GM18508 (cell line): Measurements from ENCODE around the gene CDV3.

ENCODE experiments used
- ATAC-seq: cut with Tn5 transposase; IDR thresholded peaks from one replicate; pipeline ENCODE4 v1.9.1; 2021; ENCODE audit warnings: moderate number of reproducible peaks; ENCODE audit not compliant: insufficient read depth, unreplicated experiment

CDV3 gene

GRCh38 chr3:133563816-133564215 lies 9.7 kb upstream of the CDV3 start:
- no peak for ATAC-seq

GRCh38 chr3:133568294-133569014 lies 5.0 kb upstream of the CDV3 start:
- ATAC-seq = no peak

- no peak for ATAC-seq
These were observed 3.1 kb upstream of the CDV3 start for GRCh38 chr3:133570139-133570936.

DNA sequence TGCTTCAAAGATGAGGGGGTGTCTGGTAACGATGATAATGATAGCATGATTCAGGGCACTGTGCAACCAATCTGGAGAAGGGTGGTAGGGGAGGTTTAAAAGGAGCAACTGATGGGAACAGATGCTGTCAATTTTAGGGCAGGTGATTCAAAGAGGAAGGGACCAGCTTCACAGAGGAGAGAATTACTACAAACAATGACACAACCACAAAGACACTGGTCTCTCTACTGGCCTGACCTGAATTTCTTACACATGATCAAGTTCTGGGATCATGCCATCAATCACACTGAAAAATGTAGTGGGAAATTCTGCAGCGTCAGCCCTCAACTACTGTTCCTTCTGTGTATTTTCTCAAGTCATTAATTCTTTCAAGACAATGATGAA lies 2.6 kb upstream of the CDV3 start:
- no peak for ATAC-seq

- ATAC-seq = no peak
These were observed 1.1 kb upstream of the CDV3 start for GRCh38 chr3:133572158-133573053.

DNA sequence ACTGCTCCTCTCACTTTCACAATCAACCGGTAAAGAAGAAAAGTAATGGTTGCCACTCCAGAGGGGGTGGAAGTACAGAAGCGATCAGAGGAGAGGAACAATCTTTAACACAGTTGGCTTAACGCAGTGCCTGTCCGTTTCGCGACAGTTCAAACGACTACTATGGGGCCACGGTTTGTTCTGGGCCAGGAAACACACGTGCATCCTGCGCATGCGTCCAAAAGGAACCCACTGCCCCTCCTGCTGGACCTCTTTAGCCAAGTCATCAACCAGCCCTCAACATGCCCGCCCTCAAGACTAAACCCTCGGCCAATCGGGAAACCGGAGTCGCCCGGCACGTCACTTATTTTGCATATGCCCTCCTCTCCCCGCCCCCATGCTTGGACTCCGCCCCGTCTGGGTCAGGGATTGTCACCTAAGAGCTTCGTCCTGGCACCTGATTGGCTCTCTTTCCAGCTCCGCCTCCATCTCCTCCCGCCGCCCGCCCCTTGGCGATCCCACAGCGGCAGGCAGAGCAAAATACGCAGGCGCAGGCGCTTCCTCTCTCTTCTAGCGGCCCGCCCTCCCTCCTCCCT lies 345 bp upstream of the CDV3 start:
- ATAC-seq = peak; percentile 60

- peak; percentile 21 for ATAC-seq
These were observed 885 bp downstream of the CDV3 start for GRCh38 chr3:133574260-133574881.

DNA sequence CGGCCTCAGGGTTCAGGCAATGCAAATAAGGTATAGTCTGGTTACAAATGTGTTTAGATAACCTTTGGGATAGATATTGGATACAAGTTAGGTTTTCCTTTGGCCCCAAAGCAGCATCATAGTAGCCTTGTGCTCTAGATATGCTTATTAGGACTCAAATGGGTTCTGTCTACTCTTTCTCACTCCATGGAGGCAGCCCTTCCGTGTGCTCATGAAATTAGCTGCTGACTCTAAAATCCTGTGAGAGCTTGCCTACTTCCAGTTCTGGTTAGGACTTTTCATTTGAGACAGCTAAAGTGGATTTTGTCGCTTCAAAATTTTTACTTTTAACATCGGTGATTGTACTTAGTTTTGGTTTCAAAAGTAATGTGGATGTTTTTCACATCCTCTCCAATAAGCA lies 1.6 kb downstream of the CDV3 start:
- no peak for ATAC-seq

DNA sequence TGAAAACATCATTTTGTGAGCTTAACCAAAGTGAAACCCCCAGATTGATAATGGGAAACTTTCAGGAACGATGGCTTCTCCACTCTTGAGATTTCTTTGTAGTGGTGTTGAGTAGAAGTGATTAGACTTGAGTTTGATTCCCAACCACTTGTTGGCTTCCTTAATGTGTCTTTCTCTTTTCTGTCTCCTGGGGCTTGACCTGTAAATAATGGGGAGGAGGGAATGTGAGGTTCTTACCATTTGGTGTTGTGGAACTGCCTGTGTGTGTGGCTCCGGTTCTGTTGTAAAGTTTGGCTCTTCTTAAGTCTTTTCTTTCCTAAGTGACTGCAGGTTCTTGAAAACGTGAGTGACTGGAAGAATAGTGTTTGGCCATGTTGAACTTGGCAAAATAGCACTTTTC lies 2.7 kb downstream of the CDV3 start:
- ATAC-seq = no peak

DNA sequence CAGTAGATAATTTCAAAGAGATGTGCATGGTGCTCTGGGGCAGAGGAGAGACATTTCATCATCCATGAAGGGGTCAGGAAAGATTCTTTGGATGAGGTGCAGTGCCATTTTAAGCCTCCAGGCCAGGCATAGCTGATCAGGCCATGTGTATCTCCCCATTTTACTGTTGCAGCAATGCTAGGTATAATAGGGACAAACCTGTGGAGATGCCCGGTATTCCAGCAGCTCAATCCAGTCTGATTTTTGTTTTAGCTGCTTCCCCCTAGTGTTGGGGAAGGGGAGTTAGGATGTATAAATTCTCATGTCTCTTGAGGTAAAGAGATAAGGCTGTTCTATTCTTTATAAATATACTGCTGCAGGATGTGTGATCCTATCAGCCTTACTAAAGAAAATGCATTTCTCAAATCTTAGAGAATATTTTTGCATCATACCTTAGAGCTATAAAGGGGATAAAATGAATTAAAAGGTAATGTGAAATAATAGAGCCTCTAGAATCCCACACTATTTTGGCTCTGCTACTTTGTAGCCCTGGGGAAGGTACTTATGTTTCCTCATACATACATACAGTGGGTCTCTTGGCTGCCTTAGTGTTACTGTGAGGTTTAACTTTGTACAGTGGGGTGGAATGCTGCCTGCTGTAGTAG lies 5.2 kb downstream of the CDV3 start:
- ATAC-seq = no peak

DNA sequence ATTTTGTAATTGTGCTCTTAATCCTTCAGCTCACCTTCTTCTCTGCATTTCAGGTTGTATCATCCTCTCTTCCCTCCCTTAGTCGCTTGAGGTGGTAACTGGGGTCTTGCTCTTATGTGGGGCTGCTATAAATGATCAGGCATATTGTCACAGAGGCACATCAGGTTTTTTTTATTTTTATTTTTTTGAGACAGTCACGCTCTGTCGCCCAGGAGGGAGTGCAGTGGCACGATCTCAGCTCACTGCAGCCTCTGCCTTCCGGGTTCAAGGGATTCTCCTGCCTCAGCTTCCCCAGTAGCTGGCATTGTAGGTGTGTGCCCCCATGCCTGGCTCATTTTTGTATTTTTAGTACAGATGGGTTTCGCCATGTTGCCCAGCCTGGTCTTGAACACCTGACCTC lies 9.9 kb downstream of the CDV3 start:
- ATAC-seq = no peak

DNA sequence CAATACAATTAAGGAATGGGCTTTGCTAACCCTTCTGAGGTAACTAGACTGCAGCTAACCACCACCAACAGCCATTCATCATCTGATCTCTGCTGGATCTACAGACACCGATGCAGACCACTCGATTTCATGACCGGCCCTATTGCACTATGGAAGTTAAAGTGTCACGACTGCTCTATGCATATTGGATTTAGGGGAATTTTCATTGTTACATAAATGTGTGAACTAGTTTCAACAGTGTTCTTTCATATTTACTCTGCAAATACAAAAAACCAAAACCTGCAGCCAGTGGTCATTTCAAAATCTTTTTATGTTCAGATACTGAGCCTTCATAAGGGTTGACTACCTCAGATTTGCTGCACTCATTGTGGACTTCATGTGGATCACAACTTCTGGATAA lies 14.5 kb downstream of the CDV3 start:
- no peak for ATAC-seq

DNA sequence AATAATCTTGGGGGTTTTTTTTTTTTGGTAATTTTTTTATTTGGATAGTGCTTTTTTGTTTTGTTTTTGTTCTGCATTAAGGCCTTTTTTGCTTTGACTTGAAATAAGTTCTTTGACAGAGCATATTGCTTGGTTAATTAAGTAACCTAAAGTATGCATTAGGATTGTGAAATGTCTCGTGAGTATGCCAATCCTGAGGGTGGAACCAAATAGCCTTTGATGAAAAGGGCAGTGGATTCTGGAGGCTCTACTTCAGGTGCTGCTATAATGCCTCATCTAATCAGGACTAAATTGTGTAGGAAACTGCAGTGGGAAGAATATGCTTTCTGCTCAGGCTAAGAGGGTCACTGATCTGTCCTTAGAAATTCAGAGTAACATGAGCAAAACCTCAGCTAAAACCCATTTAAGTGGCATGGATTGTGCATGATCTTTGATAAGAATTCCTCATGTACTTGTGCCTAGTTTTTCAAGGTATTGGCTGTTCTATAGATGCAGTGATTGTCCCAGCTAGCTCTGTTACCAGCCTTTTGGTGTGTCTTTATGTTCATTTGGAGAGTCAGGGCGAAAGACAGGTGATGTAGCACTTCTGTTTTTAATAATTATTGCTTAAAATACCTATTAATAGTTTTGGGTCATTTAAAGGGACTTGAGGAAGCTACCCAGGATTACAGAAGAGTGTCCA lies 15.4 kb downstream of the CDV3 start:
- ATAC-seq = no peak

DNA sequence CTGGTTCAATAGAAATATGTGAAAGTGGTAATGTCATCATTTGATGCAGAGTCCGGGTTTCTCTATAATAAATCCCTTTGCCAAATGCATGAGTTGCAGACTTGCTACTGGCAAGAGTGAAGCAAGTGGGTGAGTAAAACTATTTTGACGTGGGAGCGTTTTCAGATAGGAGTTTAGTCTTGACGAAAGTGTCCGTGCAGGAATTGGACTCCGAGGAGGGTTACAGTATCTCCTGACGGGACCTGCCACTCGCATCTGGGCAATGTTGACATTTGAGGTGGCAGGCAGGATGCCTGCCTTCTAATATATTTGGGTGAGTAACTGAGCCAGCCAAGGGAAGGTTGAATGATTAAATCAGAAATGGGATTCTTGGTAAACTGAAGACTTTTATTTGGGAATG lies 16.0 kb downstream of the CDV3 start:
- ATAC-seq = no peak

DNA sequence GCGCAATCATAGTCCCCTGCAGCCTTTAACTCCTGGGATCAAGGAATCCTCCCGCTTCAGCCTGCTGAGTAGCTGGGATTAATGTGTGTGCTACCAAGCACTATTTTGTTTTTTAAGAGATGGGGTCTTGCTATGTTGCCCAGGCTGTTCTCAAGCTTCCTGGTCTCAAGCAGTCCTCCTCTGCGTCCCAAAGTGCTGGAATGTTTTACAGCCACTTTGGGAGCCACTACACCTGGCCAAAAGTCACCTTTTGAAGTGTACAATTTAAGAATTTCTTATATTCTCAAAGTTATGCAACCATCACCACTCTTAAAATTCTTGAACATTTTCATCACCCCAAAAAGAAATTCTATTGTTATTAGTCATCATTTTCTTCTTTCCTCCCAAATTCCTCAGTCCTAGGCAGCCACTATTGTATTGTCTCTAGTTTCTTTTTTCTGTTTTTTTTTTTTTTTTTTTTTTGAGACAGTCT lies 17.8 kb downstream of the CDV3 start:
- no peak for ATAC-seq

DNA sequence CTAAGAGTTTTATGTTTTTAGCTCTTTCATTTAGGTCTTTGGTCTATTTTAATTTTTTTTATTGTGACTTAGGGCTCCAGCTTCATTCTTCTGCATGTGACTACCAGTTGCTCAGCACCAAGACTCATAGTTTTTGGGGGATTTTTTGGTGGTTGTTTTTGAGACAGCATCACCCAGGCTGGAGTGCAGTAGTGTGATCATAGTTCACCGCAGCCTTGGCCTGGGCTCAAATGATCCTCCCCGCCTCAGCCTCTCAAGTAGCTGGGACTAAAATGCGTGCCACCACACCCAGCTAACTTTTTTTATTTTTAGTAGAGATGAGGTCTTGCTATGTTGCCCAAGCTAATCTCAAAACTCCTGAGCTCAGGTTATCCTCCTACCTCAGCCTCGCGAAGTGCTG lies 19.4 kb downstream of the CDV3 start:
- no peak for ATAC-seq

DNA sequence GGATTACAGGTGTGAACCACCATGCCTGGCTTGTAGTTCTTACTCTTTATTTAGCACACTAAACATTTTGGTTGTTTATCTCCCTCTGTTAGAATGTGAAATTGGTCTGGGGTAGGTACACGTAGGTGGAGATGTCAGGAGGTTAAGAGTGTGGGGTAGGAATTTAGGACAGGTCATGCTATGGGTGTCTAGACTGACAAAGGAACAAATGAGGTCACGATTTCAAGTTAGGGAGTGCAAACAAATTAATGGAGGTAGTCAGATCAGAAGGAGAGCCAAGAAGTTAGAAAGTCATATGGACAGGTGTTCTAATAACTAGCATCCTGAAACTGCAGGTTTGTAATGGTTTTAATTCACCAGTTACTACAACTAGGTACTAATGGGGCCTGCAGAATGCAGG lies 19.8 kb downstream of the CDV3 start:
- ATAC-seq = no peak

GRCh38 chr3:133595341-133595740 lies 21.9 kb downstream of the CDV3 start:
- no peak for ATAC-seq

DNA sequence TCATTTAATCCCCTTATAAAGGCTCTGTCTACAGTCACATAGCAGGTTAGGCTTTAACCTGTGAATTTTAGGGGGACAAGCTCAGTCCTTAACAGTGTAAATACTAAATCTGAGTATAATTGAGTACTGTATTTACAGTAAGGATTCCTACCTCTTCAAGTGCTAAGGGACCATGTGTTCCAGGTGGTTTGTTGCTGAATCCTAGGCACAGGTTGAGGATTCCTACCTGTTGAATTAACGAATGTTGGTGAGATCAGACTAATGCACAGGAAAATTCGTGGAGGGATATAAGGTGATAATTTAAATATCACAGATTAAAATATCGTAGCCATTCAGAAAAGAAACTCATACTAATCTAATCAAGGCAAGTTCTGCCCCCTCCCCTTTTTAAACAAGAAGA lies 24.9 kb downstream of the CDV3 start:
- no peak for ATAC-seq
